Testis (tissue), 2 donors: ENCODE data around the gene PLA2G5.

Source experiments
- CTCF ChIP-seq, 3 experiments: fragments of 450-650 bp in 2 of 3; fragments of 200-600 bp in 1 of 3; sonication (generic) in 1 of 3; IDR thresholded peaks; one replicate each; pipeline ENCODE4 v1.5.1; 2016 to 2019; ENCODE audit warnings: antibody characterized with exemption in 3 of 3, mild to moderate bottlenecking in 2 of 3, moderate library complexity in 1 of 3
- POLR2A ChIP-seq: fragments of 450-650 bp; IDR thresholded peaks from one replicate; pipeline ENCODE4 v1.6.1; 2017; ENCODE audit warnings: antibody characterized with exemption, mild to moderate bottlenecking, moderate library complexity

- TF ChIP-seq POLR2A: no peak
- TF ChIP-seq CTCF (IDR thresholded peaks at IDR 0.05): no peak
Observed at GRCh38 chr1:20052386-20052785, 17.6 kb upstream of the PLA2G5 start.
